HG03521 (cell line): ENCODE measurements around the gene USP8.
A peak's percentile ranks its signal among the peaks of the same experiment; 100 is the strongest.
"Not testable (repeated sequence)": the region's sequence is repeated elsewhere in the genome, so short reads cannot be mapped to it uniquely, and the experiment has no call there.

ENCODE experiments used
- ATAC-seq: cut with Tn5 transposase; IDR thresholded peaks from one replicate; pipeline ENCODE4 v1.9.1; 2021; ENCODE audit warnings: mild to moderate bottlenecking, moderate library complexity; ENCODE audit not compliant: unreplicated experiment

The USP8 gene

GRCh38 chr15:50424066-50424890 is at the start of gene USP8:
TSS of gene USP8 (plus strand) at chr15:50424405. CDS start at chr15:50439074, 14,669 bp downstream.
- ATAC-seq: peak; percentile 96

- peak; percentile 96 for ATAC-seq
Measured at GRCh38 chr15:50377867-50378751, 46.1 kb upstream of the USP8 start.

- ATAC-seq: no peak
Measured at GRCh38 chr15:50378776-50379175, 45.4 kb upstream of the USP8 start.

GRCh38 chr15:50379413-50379812 is 44.8 kb upstream of the USP8 start:
- not testable (repeated sequence) for ATAC-seq

GRCh38 chr15:50380089-50380488 is 44.1 kb upstream of the USP8 start:
- no peak for ATAC-seq

GRCh38 chr15:50381438-50381837 is 42.8 kb upstream of the USP8 start:
- no peak for ATAC-seq

GRCh38 chr15:50382408-50382807 is 41.8 kb upstream of the USP8 start:
- ATAC-seq: not testable (repeated sequence)

GRCh38 chr15:50390554-50391264 is 33.5 kb upstream of the USP8 start:
- ATAC-seq: no peak

GRCh38 chr15:50391561-50391960 is 32.6 kb upstream of the USP8 start:
- not testable (repeated sequence) for ATAC-seq

- no peak for ATAC-seq
Measured at GRCh38 chr15:50411870-50412269, 12.3 kb upstream of the USP8 start.

- no peak for ATAC-seq
Measured at GRCh38 chr15:50414624-50415023, 9.6 kb upstream of the USP8 start.

GRCh38 chr15:50415752-50416404 is 8.3 kb upstream of the USP8 start:
- no peak for ATAC-seq

- no peak for ATAC-seq
Measured at GRCh38 chr15:50416890-50417289, 7.3 kb upstream of the USP8 start.

- no peak for ATAC-seq
Measured at GRCh38 chr15:50418041-50418583, 6.1 kb upstream of the USP8 start.

GRCh38 chr15:50425219-50425618 is 1.0 kb downstream of the USP8 start:
- no peak for ATAC-seq

- not testable (repeated sequence) for ATAC-seq
Measured at GRCh38 chr15:50425678-50426246, 1.6 kb downstream of the USP8 start.

- ATAC-seq: no peak
Measured at GRCh38 chr15:50426428-50426827, 2.2 kb downstream of the USP8 start.

GRCh38 chr15:50431204-50431603 is 7.0 kb downstream of the USP8 start:
- ATAC-seq: no peak

GRCh38 chr15:50432230-50432629 is 8.0 kb downstream of the USP8 start:
- ATAC-seq: no peak

- ATAC-seq: no peak
Measured at GRCh38 chr15:50435772-50436171, 11.6 kb downstream of the USP8 start.
